Kasumi-1 (cell line): ENCODE measurements around the gene LTBP1.
"Not testable (repeated sequence)": the region's sequence is repeated elsewhere in the genome, so short reads cannot be mapped to it uniquely, and the experiment has no call there.

Experiments used
- DNase-seq, 2 experiments: peaks; one replicate each; lab custom pipeline; 2025; lab: John Stamatoyannopoulos, UW

Gene LTBP1

DNA sequence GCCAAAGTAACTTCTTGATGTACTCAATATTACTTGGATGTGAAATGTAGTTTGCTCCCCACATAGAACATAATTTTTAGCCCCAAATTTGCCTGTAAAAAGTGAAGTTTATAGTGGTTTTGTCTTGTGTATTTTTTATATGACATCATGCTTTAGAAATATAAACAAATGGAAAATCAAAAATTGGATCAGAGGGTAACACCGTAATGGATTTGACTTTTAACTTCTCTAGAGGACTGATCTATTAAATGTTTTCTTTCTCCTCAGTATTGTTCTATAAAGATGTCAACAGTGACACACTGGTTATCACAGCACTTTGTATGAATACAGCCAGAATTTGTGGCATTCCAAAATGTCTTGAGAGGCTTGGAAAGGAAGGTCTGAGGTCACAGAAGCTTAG lies 484.1 kb downstream of the LTBP1 start:
- no peak for DNase-seq

DNA sequence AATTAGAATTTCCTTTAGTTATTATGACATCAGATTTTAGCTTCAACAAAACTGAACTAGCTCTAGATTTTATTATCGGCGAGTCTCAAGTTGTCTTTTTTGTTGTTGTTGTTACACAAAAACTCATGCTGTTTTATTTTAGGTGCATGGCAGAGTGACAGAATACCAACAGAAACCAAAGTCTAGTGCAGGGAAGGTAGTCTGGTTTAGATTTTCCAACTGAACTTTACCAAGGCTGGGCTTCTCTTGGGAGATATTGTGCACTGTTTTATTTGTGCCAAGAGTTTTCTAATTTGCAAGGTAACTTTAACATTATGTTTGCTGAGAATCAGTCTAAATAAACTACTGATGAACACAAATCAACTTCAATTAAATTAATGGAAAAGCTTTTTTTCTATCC lies 486.1 kb downstream of the LTBP1 start:
- no peak for DNase-seq

GRCh38 chr2:33433279-33434235 lies 486.8 kb downstream of the LTBP1 start:
- DNase-seq: no peak

DNA sequence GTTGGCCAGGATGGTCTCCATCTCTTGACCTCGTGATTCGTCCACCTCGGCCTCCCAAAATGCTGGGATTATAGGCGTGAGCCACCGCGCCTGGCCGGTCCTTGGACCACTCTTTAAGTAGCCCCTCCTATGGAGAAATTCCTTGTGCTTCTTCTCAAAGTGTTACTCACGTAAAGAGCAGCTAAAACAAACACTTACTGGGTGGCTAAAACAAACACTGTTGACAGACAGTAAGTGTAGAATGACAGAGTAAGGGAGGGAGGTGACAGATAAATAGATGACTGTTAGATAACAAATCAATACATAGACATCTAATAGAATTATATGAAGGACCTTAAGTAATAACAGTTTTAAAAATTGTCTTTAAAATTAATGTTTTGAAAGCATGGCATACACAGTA lies 488.8 kb downstream of the LTBP1 start:
- no peak for DNase-seq

GRCh38 chr2:33436083-33436482 lies 489.3 kb downstream of the LTBP1 start:
- DNase-seq: no peak

GRCh38 chr2:33437297-33437696 lies 490.5 kb downstream of the LTBP1 start:
- no peak for DNase-seq

DNA sequence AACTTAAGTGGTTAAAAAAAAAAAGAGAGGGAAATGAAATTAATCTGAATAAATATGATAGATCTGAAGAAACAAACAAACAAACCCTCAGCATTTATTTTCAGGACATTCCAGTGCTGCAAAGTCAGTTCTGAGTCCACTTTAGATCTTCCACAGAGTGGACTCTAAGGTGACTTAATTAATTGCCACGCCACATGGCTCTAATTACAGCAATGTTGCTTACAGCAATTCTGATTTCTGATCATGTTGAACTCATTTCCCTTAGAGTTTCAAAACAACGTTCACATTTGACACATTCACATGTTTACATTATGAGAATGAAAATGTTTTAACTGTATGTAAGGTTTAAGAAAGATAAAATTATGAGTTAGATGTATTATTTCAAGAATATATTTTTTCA lies 491.1 kb downstream of the LTBP1 start:
- no peak for DNase-seq

GRCh38 chr2:33441235-33441810 lies 494.6 kb downstream of the LTBP1 start:
- peak; percentile 64 to 89 for DNase-seq

GRCh38 chr2:33442052-33442451 lies 495.3 kb downstream of the LTBP1 start:
- DNase-seq: not testable (repeated sequence)

- DNase-seq: no peak
Measured at GRCh38 chr2:33442528-33443079, 495.9 kb downstream of the LTBP1 start.

DNA sequence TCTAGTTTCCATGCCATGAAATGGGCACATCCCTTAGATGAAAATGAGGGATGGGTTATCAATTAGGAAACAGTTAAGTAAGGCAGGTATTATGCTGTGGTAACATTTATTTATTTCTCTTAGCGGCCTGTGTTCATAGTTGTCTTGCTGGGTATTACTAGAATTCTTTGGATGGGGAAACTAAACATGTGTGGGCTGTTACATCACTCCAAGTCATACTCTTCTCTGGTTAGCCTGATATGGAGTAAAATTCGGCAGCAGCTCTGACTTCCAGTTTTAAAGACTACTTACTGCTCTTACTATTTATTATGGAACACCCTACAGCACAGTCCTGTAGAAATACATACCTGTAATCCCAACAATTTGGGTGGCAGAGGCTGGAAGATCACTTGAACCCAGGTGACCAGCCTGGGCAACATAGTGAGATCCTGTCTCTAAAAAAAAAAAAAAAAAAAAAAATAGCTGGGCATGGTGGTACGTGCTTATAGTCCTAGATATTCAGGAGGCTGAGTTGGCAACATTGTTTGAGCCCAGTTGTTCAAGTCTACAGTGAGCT lies 496.6 kb downstream of the LTBP1 start:
- DNase-seq: no peak

GRCh38 chr2:33444967-33445366 lies 498.2 kb downstream of the LTBP1 start:
- DNase-seq: no peak

DNA sequence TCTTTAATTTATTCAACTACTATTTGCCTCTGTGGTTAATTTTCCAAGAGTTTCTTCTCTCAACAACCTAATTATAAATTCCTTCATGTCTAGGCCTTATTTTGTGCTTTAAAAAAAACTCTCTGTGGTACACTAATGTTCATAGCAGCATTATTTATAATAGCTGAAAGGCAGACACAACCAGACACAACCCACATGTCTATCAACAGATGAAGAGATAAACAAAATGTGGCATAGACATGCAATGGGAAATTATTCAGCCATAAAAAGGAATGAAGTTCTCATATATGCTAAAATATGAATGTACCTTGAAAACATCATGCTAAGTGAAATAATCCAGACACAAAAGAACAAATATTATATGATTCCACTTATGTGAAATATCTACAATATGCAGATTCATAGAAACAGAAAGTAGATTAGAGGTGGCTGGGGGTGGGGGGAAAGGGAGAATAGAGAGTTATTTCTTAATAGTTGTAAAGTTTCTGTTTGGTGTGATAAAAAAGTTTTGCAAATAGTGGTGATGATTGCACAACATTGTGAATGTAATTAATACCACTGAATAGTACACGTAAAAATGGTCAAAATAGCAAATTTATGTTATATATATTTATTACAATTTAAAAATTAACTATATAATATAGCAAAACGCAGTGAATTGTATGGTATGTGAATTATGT lies 501.6 kb downstream of the LTBP1 start:
- no peak for DNase-seq
